GM21825 (cell line): ENCODE data around the gene MEX3A.
"Not testable (repeated sequence)": the region's sequence is repeated elsewhere in the genome, so short reads cannot be mapped to it uniquely, and the experiment has no call there.

Experiments used
- ATAC-seq: cut with Tn5 transposase; IDR thresholded peaks from one replicate; pipeline ENCODE4 v1.9.1; 2021; ENCODE audit warnings: mild to moderate bottlenecking, moderate library complexity; ENCODE audit not compliant: unreplicated experiment

Gene MEX3A, protein sequence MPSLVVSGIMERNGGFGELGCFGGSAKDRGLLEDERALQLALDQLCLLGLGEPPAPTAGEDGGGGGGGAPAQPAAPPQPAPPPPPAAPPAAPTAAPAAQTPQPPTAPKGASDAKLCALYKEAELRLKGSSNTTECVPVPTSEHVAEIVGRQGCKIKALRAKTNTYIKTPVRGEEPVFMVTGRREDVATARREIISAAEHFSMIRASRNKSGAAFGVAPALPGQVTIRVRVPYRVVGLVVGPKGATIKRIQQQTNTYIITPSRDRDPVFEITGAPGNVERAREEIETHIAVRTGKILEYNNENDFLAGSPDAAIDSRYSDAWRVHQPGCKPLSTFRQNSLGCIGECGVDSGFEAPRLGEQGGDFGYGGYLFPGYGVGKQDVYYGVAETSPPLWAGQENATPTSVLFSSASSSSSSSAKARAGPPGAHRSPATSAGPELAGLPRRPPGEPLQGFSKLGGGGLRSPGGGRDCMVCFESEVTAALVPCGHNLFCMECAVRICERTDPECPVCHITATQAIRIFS

DNA sequence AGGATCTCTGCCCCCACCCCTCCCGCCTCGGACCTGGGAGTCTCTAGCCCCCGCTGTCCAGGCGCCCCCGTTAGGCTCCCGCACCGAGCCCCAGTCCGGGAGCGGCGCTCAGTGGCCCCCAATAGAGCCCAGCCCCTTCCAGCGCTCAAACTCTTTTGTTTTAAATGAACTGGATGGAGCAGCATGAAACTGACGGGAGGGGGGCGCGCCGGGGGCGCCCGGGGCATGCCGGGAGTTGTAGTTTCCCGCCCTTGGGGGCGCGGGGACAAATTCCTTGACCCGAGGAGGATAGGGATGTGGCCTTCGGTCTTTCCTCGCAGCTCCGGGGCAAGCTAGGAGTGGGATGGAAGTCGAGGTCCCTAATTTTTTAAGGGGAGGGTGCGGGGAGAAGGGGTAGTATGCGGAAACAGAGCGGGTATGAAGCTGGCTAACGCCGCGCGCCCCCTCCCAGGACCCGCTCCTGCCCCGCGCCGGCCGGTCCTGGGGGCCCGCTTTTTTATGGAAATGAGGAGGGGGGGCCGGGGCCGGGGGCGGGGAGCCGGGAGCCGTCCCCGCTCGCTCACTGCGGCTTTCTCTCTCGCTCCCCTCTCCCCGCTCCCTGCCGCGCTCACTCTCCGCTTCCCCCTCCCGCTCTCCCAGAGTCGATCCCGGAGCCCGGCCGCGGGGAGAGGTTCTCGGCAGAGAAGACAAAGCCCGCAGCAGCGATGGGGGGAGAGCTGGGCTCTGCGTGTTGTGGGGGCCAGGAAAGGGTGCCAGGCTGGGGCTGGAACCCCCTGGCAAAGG lies at the start of gene MEX3A:
Gene MEX3A (minus strand): TSS at position 157 of the 783 bp plus-strand sequence. CDS start 467 bp downstream, outside the sequence.
- no peak for ATAC-seq

DNA sequence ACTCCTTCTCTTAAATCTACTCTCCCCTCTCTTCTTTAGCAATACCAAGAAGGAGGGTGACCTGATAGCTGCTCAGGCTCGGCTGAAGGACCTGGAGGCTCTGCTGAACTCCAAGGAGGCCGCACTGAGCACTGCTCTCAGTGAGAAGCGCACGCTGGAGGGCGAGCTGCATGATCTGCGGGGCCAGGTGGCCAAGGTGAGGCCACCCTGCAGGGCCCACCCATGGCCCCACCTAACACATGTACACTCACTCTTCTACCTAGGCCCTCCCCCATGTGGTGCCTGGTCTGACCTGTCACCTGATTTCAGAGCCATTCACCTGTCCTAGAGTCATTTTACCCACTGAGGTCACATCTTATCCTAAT lies 48.3 kb upstream of the MEX3A start:
- ATAC-seq, result no peak

DNA sequence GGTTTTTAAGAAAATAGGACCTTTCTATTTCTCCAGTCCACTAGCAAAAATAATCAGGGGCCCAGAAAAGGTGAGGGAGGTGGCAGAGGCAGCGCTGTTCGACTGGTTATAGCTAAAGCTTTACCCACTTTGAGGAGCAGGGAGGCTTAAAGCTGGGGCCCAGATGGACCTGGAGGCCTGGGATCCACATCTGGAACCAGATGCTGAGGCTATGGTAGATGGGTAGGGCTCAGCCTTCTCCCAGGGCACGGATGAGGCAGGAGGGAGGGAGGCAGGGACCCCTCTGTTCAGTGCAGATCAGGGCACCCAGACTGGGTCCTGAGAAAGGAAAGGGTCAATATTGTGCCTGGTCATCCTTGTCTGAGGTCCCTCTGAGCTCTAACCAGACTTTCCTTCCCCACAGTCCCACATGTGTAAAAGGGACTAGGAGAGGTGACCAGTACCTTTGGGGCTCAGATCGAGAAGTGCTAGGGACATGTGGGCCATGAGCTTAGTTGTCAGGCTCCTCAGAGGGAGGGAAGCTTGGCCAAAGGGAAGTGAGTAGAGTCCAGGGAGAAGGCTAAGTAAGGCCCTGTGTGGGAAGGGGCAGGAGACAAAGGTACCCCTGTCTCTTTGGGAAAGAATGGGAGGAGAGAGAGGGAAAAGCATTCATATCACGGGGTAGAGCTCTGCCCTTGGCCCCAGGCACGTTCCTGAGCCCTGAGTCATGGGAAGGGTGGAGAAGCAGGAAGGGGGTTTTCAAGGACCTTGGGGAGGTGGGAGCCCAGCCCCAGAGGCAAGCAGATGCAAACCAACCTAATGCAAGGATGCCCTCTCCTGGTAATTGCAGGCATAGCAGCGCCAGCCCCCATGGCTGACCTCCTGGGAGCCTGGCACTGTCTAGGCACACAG lies 47.7 kb upstream of the MEX3A start:
- ATAC-seq, result no peak

DNA sequence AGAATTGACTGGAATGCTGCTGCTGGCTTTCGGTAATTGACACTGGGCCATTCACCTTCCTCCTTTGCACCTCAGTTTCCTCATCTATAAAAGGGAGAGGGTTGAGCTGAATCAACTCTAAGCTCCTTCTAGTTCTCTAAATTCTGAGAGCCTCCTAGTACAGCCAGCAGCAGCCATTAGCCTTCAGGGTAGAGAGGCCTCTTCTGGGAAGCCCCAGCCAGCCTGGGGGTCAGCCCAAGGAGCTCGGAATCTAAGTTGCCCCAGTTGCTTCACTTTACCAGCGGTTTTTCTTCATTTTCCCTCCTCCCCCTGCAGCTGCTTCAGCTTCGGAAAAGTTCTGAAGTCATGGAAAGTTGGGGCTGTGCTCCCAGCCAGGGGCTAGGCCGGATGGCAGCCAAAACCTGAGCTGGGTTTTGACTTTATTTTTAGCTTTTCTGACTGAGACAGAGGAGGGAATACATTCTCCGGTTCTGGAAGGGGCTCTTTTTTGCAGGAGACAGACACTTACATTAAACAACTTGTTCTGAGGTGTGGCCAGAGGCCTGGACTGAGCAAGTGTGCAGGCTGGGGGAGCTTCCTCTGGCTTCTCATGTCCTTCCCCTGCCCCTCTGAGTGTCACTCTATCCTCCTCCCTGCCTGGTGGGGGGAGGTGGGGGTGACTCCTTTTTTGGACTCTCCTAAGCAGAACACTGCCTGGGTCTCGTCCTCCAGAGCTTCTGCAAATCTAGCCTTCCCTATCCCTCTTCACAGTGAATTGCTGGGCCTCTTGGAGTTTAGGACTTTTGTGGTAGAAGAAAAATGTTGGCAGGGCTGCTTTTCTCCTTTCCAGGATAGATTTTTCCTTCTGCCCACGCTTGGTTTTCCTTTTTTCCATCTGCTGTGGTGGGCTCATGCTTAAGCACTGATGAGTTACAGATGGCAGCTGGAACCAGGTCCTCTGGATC lies 46.7 kb upstream of the MEX3A start:
- ATAC-seq, result no peak

DNA sequence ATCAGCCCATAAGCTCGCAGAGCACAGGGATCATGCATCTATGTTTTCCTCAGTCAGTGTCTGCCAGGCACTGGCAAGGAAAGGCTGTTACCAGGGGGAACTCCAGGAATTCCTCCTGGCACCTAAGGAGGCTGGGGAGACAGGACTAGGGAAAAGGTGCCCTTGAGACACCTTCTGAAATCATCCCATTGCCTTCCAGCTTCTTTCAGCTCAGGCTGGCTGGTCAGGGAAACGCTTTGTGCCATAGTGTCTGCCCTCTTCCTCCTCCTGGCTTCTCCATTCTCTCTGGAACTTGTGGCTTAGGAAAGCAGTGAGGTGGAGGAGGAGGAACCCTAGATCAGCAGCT lies 46.0 kb upstream of the MEX3A start:
- ATAC-seq, result no peak

DNA sequence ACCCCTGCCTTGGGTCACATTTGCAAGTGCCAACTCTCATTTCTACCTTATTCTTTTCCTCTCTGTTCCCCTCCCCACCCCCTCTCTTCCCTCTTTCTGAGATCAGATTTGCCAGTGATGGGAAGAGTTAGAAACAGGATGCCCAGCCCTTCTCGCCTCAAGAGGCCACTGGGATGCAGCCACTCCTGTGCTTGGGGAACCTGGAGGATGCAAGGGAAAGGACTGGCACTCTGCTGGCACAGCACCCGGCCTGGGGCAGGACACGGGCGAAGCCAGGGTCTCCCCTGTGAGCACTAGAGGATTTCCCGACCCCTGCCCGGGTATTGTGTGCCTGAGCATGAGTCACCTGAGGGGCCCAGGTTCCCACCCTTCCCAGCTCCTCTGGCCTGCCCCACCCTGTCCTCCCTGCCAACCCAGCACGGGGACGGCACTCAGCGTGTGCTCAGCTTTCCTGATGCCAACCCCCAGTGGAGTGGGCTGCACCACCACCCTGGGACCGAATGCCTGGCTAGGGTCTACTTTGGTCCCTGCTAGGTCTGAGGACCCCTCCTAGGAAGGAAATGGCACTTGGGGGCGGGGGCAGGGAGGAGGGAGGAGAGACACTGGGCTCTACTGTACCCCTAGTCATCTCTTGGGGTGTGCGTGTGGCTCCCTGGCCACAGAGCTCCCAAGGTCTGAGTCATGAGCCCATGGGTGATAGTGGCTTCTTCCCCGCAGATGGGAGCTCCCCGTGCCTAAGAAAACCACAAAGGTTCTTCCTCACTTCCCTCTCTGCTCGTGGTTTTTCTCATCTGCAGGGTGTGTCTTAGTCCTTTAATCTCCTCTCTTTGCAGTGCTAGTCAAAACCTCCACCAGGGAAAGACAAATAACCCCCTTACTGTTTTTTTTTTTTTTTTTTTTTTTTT lies 44.6 kb upstream of the MEX3A start:
- peak; percentile 40 for ATAC-seq

DNA sequence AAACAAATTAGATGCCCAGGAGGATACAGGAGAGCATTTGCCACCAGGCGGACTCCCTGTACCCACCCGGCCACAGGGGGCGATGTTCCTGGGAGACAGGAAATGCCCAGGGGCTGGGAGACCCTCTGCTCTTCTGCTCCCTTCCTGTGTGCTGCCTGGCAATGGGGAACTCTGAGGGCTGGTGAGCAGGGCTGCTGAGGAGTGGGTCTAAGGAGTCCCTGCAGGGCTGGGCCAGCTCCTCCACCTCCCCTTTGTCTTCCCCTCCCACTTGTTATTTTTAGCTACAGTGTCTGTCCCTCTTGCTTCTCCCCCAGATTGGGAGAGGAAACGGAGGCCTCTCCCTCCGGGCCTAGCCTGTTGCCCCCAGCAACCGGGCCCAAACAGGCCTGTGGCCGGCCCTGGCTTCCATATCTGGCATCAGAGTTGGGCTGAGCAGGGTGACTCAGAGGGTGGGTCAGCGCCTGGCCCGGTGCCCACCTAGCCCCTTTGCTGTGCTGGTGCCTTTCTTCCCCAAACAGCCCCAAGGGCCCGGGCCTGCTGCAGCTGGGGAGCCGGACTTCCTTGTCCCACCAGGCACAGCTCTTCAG lies 43.9 kb upstream of the MEX3A start:
- ATAC-seq, result peak; percentile 31

DNA sequence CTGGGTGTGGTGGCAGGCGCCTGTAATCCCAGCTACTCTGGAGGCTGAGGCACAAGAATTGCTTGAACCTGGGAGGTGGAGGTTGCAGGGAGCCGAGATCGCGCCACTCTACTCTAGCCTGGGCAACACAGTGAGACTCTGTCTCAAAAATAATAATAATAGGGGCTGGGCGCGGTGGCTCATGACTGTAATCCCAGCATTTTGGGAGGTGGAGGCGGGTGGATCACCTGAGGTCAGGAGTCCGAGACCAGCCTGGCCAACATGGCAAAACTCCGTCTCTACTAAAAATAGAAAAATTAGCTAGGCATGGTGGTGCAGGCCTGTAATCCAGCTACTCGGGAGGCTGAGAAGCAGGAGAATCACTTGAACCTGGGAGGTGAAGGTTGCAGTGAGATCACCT lies 43.3 kb upstream of the MEX3A start:
- not testable (repeated sequence) for ATAC-seq

DNA sequence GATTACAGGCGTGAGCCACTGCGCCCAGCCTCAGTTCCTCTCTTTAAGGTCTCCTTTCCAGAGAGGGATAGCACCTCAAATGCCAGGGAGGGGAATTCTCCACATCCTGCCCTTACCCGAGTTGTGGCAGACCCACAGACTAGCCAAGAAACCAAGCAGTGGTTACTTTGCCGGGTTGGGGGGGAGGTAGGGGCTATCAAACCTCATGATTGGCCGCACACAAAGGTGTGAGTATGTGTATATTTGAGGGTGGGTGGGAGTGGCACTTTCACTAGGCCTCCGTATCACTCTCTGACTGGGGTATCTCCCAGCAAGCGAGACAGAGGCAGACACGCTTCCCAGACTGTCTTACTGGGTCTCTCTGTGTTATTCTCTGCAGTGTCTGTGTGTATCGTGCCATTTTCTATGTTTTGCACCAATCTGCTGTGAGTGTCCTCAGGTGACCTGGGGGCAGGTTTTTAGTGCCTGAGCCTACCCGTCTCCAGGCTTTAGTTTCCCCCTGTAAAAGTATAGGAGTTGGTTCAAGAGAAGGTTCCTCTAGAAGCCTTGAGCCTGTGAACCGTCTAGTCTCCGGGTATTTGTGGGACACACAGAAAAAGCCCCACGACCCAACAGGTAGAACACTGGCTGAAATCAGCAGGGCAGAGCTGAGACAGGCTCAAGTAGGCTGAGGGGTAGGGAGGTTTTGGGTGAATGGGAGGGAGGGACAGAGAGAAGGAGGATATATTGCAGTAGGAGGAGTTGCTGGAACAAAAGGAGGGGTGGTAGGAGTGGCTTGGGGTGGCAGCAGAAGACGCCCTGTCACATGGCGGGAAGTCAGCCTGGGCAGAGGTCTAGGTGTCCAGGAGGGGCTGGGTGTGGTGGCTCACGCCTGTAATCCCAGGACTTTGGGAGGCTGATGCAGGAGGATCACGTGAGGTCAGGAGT lies 42.6 kb upstream of the MEX3A start:
- ATAC-seq, result no peak

DNA sequence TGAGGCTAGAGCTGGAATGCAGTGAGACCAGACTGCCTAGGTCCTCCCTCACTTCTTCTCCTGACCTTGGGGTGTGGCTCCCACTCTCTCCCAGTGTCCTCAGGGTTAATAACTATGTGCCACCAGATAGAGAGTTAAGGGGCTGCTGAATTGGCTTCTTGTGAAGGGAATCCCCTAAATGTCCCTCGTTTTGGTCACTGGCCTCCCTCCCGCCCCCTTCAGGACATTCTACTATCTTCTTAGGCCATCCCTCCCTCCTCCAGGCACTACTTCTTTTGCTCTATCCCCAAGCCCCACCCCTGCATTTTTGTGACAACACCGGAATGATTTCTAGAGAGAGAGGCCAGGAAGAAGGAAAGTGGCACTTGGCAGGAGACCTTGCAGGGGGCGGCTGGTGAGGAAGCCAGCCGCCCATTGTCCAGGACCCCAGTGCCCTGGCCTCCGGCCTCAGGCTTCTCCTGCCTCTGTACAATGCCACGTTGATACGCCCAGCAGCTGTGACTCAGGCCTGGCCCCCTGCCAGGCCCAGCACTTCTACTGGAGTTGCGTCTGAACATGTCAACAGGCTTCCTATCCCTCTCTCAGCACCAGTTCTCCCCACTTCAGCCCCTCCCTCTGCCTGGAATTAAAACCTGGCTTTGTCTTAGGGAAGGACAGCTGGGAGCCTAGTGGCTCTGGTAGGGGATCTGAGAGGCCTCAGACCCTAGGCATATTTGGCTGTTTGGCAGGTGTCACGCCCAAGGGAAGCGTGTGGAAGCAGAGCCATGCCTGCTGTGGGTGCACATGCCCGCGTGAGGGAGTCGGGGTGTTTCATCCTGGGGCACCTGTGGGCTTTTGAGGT lies 41.3 kb upstream of the MEX3A start:
- ATAC-seq, result no peak

DNA sequence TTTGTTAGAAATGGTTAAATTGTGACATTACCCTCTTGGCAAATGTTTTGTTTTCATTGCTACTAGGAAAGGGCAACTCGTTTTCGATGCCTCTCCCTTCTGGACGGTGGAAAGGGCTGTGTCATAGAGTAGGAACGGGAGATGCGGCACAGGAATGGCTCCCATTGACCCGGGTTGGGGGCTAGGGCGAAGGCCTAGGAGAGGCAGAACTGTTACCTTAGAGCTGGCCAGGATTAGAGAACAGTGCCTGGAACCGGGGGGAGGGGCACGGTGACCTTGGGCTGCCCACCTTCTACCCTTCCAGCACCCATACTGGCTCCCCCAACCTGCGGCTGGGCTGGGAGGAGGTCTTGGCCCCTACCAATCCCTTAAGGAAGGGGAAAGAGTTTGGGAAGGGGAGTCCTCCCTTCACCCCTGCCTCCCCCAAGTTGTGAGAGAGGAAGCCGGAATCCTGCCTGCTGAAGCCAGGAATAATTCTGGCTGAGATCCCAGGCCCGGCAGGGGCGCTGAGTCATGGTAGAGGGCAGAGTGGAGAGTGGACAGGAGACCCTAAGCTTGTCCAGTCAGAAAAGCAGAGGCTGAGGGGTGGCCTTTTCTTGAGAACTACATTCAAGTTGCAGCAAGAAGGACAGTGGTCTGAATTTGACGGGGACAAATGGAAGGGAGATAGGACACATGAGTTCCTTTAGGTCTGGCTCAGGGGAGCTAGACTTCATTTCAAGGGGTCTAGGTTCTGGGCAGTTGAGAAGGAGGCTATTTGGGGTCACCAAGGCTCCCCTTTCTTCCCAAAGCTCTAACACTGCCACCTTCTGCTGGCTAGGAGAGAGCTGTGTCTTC lies 40.5 kb upstream of the MEX3A start:
- no peak for ATAC-seq

DNA sequence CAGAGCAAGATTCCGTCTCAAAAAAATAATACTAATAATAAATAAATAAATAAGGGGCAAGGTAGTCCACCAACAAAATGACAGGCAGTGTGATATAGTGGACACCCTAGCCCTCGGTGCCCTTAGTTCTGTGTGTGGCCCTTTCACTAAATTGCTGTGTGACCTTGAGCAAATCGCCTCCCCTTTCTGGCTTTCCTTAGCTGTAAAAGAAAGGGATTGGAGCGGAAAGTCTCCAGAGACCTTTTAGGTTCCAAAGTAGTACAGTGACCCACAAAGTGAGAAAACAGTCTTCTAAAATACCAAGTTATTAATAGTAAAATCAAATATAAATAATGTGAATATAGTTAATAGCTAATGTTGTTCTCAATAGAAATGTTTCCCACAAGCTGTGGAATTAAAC lies 39.8 kb upstream of the MEX3A start:
- no peak for ATAC-seq

DNA sequence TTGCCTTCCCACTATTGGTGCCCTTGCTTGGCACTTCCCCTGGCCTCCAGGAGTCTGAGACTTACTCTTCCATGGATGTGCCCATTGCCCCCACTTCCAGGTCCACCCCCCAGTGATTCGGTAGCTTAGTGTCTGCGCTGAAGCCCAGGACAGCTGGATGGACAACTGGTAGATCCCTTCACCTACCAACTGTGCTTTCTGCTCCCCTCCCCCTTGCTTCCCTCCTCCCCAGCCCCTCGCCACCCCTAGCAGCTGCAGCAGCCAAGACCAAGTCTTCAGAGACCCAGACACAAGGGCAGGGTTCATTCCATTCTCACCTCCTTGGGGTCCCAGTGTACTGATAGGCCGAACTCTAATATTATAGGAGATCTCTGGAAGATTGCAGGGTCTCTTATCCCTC lies 39.2 kb upstream of the MEX3A start:
- no peak for ATAC-seq

DNA sequence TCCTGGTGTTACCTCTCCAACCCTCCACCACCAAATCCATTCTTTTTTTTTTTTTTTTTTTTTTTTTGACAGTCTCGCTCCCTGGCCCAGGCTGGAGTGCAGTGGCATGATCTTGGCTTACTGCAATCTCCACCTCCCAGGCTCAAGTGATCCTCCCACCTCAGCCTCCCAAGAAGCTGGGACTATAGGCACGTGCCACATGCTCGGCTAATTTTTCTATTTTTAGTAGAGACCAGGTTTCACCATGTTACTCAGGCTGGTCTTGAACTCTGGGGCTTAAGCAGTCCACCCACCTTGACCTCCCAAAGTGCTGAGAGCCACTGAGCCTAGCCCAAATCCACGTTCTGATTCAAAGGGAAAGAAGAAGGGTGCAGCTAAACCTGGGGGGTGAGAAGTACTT lies 38.7 kb upstream of the MEX3A start:
- not testable (repeated sequence) for ATAC-seq

DNA sequence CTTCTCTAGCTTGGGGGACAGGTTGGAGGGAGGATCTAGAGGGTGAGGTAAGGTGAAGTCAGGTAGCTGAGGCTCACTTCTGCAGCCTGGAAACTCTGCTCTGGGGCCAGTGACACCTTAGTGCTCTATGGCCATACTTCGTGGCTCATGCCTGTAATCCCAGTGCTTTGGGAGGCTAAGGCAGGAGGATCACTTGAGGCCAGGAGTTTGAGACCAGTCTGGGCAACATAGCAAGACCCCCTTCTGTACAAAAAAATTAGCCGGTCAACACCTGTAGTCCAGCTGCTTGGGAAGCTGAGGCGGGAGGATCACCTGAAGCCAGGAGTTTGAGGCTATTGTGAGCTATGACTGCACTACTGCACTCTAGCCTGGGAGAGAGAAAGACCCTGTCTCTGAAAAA lies 38.1 kb upstream of the MEX3A start:
- ATAC-seq, result no peak
